Osteocyte (in vitro differentiated cells): ENCODE measurements around the gene SNRNP27. TPM values are rescaled to one million over a fixed set of nuclear protein-coding genes. Genes with fewer than 3 reads are reported as not detected.

Experiments
- DNase-seq: peaks from one replicate; pipeline ENCODE4 v3.0.0; 2021; ENCODE audit warnings: mixed read lengths; ENCODE audit not compliant: unreplicated experiment; ENCODE audit errors: extremely low spot score
- H3K27ac Mint-ChIP-seq: one replicate; pipeline ENCODE4 v1.8.0; 2021; ENCODE audit warnings: mild to moderate bottlenecking, mixed read lengths; ENCODE audit not compliant: unreplicated experiment
- H3K27me3 Mint-ChIP-seq: one replicate; pipeline ENCODE4 v1.8.0; 2021; ENCODE audit warnings: mixed read lengths; ENCODE audit not compliant: unreplicated experiment
- H3K36me3 Mint-ChIP-seq: one replicate; pipeline ENCODE4 v1.8.0; 2021; ENCODE audit warnings: mixed read lengths; ENCODE audit not compliant: unreplicated experiment
- H3K4me1 Mint-ChIP-seq: one replicate; pipeline ENCODE4 v1.8.0; 2021; ENCODE audit warnings: mixed read lengths; ENCODE audit not compliant: unreplicated experiment
- H3K4me3 Mint-ChIP-seq: one replicate; pipeline ENCODE4 v1.8.0; 2021; ENCODE audit warnings: mild to moderate bottlenecking, moderate library complexity, mixed read lengths; ENCODE audit not compliant: unreplicated experiment
- H3K9me3 Mint-ChIP-seq: one replicate; pipeline ENCODE4 v1.8.0; 2021; ENCODE audit warnings: mixed read lengths; ENCODE audit not compliant: unreplicated experiment
- total RNA-seq: library from RNA; stranded (reverse); gene quantifications from 2 replicates; pipeline ENCODE4 v1.2.1, GENCODE V29; 2021
- TF ChIP-seq, protein P1 (sequence below): fragments of 200-600 bp; sonication (generic); IDR thresholded peaks from 2 replicates; pipeline ENCODE4 v1.5.0; 2021; ENCODE audit warnings: antibody characterized with exemption, mild to moderate bottlenecking, moderate library complexity

The SNRNP27 gene
- total RNA-seq, 1 donor from 2014 or later: 49.2 TPM

DNA sequence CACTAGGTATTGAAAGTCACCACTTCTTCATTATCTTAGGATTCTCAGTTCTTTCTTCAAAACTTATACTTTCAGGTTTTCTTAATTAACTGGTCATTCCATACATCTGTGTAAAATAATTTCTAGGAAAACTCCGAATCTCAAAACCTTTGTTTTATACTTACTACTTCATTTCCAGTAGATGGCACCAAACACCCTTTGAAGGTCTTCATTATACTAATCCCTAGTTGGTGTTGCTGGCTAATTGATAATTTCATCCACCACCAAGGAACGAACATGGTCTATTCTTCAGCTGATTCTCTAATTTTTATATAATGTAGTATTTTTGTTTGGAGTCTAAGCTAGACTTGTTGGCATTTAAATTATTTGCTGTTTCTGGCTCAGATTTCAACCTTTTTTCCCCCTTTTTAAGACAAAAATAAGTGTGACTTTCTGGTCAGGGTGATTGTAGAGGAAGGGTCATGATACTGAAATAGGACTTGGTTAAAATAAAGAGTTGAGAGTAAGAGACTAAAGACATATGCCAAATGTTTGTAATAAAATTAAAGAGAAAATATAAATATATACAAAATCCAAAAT is 18.3 kb downstream of the SNRNP27 start:
- Mint-ChIP-seq H3K4me3 (no peak overlapping the region), H3K27ac (peak overlapping the region; percentile 66), H3K36me3 (peaks cover 12% of the 10 kb centered on the region), H3K9me3 (no peaks in the 10 kb centered on the region), H3K27me3 (no peaks in the 10 kb centered on the region), H3K4me1 (peaks cover 24% of the 10 kb centered on the region)
- TF ChIP-seq, protein P1, sequence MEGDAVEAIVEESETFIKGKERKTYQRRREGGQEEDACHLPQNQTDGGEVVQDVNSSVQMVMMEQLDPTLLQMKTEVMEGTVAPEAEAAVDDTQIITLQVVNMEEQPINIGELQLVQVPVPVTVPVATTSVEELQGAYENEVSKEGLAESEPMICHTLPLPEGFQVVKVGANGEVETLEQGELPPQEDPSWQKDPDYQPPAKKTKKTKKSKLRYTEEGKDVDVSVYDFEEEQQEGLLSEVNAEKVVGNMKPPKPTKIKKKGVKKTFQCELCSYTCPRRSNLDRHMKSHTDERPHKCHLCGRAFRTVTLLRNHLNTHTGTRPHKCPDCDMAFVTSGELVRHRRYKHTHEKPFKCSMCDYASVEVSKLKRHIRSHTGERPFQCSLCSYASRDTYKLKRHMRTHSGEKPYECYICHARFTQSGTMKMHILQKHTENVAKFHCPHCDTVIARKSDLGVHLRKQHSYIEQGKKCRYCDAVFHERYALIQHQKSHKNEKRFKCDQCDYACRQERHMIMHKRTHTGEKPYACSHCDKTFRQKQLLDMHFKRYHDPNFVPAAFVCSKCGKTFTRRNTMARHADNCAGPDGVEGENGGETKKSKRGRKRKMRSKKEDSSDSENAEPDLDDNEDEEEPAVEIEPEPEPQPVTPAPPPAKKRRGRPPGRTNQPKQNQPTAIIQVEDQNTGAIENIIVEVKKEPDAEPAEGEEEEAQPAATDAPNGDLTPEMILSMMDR: peak; percentile 73
- DNase-seq: no peak

DNA sequence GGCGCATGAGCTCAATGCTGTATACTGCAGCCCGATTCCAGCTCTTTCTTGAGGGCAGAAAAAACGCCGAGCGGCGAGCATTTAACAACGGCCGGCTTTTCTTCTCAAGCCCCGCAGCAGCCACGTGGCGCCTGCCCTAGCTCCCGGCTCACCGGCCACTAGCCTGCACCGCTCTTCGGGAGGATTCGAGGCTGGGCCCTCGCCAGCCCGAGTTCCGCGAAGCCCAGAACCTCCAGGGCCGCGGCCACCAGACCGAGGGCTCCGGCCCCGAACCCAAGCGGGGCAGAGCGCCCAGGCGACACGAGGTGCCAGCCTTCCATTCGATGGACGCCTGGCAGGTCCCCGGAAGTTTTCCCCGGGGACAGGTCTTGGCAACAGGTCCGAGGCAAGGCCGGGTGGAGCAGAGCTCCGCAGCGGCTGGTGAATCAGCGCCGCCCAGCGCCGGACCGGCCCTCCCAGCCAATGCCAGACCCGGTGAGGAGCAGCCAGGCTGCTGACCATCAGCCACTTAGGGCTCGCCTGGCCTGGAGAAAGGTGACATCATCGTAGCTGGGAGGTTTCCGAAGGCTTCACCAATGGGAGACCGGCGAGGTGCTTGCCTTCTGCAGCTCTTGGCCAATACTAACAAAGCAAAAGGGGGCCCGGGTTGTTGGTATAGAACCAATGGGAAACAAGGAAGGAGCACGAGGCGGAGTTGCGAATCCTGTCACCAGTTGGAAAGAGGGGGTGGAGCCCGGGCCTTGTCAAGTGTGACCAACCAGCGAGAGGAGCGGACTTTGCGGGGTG is 20.6 kb downstream of the SNRNP27 start:
- no peaks in the 10 kb centered on the region for H3K27me3 Mint-ChIP-seq
- peaks cover 24% of the 10 kb centered on the region for H3K4me1 Mint-ChIP-seq
- no peaks in the 10 kb centered on the region for H3K36me3 Mint-ChIP-seq
- H3K4me3 Mint-ChIP-seq: peak overlapping the region; percentile 82
- DNase-seq: peak; percentile 100
- TF ChIP-seq, protein P1: peak; percentile 36
- H3K9me3 Mint-ChIP-seq: no peaks in the 10 kb centered on the region
- peak overlapping the region; percentile 92 for H3K27ac Mint-ChIP-seq

DNA sequence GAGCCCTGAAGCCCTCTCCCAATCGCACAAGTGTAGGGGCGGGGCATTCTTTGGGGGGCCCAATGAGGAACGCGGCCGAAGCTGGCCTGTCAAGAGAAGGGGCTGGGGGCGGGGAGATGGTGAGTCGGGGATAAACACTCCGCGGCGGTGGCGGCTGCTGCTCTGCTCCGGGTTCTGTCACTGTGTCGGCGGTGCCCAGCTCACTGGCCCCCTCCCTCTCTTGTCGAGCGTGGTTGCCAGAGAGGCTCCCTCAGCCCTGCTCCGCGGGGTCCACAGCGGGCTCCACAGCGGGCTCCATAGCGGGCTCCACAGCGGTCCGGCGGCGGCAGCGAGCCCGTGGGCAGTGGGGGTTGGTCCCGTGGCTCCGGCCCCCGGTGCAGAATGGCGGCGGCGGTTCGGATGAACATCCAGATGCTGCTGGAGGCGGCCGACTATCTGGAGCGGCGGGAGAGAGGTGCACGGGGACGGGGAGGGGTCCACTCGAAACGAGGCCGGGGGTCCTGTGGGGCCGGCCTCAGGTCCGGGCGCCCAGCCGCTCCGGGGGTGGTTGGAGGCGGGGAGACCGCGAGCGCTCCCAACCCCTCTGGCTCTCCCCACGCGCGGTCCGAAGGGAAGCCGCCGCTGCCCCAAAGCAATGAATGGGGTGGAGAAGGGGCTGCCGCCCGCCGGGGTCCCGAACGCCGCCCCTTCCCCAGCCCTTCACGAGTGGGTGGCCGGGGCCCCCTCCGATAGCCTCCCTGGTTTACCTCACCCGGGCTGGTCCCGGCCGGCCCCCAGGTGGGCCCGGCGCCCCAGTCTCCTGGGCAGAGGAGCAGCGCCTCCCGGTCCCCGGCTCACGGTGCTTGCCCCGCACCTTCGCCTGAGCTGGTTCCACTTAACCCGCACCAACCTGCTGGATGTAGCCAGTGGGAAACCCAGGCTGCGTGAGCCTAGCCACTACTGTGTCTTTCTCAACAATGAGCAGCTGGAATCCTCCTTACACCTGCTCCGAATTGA is 21.5 kb downstream of the SNRNP27 start, which contains the start of gene MXD1:
Gene MXD1, plus strand, starts transcription at position 160 of the 996 bp plus-strand sequence. Its CDS starts 222 bp downstream, at position 382.
- Mint-ChIP-seq H3K27ac (peak within 1 kb of the TSS; percentile 92), H3K9me3 (no peaks in the 10 kb centered on the region), H3K4me1 (peaks cover 21% of the 10 kb centered on the region), H3K36me3 (no peaks in the 10 kb centered on the region), H3K27me3 (no peaks in the 10 kb centered on the region), H3K4me3 (peak within 1 kb of the TSS; percentile 82)
- no peak for DNase-seq
- TF ChIP-seq, protein P1: no peak

DNA sequence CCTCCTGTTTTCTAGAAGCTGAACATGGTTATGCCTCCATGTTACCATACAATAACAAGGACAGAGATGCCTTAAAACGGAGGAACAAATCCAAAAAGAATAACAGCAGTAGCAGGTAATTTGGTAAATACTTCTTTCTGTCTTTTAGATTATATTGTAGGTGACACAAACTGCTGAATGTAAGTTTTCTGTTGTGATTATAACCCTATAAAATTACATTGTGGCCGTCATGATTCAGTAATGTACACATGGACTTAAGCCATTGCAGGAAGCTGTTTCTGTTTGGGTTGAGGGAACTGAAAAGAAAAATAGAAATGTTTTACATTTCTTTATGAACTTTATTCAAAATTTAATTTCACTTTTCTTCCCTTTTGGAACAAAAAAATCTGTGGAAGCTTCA is 22.4 kb downstream of the SNRNP27 start:
- Mint-ChIP-seq H3K9me3 (no peaks in the 10 kb centered on the region), H3K27me3 (no peaks in the 10 kb centered on the region), H3K27ac (no peak overlapping the region), H3K4me1 (peaks cover 20% of the 10 kb centered on the region), H3K36me3 (no peaks in the 10 kb centered on the region), H3K4me3 (peak overlapping the region; percentile 66)
- no peak for DNase-seq
- TF ChIP-seq, protein P1: no peak
